Left lung (tissue), 10 donors: Measurements from ENCODE around the gene FRMD7. TPM values are rescaled to one million over a fixed set of nuclear protein-coding genes. Genes with fewer than 3 reads are reported as not detected.
A peak's percentile ranks its signal among the peaks of the same experiment; 100 is the strongest.

Experiments
- ATAC-seq: fragments of 200-7000 bp; cut with Tn5 transposase; one replicate; pipeline ENCODE4 v1.9.1; 2020; ENCODE audit warnings: moderate library complexity
- DNase-seq, 4 donors: peaks; one replicate each; pipeline ENCODE4 v3.0.0-alpha.2; 2013 to 2020
- H3K27ac ChIP-seq, 2 donors: fragments of 200-600 bp; sonication (generic) in 1 of 2; one replicate each; pipeline versions ENCODE4 v1.5.0 to v1.8.0; 2020 to 2021
- H3K27me3 ChIP-seq, 2 donors: fragments of 200-600 bp; sonication (generic) in 1 of 2; one replicate each; pipeline versions ENCODE4 v1.5.0 to v1.8.0; 2020 to 2021
- H3K36me3 ChIP-seq, 2 donors: fragments of 200-600 bp; sonication (generic) in 1 of 2; one replicate each; pipeline versions ENCODE4 v1.5.0 to v1.8.0; 2020 to 2021
- H3K4me1 ChIP-seq, 2 donors: fragments of 200-600 bp; one replicate each; pipeline ENCODE4 v1.8.0; 2021
- H3K4me3 ChIP-seq, 2 donors: fragments of 200-600 bp; sonication (generic) in 1 of 2; one replicate each; pipeline versions ENCODE4 v1.5.0 to v1.8.0; 2020 to 2021; ENCODE audit warnings: mild to moderate bottlenecking in 1 of 2
- H3K9me3 ChIP-seq, 2 donors: fragments of 200-600 bp; sonication (generic) in 1 of 2; one replicate each; pipeline versions ENCODE4 v1.5.0 to v1.8.0; 2020 to 2021
- intact Hi-C, 2 donors: fragments of 100-400 bp; cut with DNase I; formaldehyde crosslinking; loops; one replicate each; pipeline versions ENCODE4 v1.11.2 to v1.14.2; 2022
- polyA plus RNA-seq, 6 donors: library from polyadenylated mRNA; unstranded; fragments of 120-200 nt; gene quantifications; one replicate each; pipeline ENCODE4 v1.2.1, GENCODE V29; 2013; ENCODE audit not compliant: insufficient read length in 6 of 6
- total RNA-seq, 2 donors: library from RNA; stranded (reverse); fragmentation: NEBNext Ultra II Directional; extraction: Animal tissue kit (Norgen Biotek cat#: 25700); gene quantifications; one replicate each; pipeline ENCODE4 v1.2.1, GENCODE V29; 2021
- TF ChIP-seq, protein P1 (sequence below), 2 donors: fragments of 200-600 bp; sonication (generic) in 1 of 2; IDR thresholded peaks; one replicate each; pipeline versions ENCODE4 v1.5.0 to v1.8.0; 2021; ENCODE audit warnings: antibody characterized with exemption in 2 of 2
- donor health status: DM: no; HTN: yes; CAD: no.
- donor health status: DM: no; HTN: no; CAD: no.

The FRMD7 gene
- total and polyA plus RNA-seq, 8 donors = not detected

DNA sequence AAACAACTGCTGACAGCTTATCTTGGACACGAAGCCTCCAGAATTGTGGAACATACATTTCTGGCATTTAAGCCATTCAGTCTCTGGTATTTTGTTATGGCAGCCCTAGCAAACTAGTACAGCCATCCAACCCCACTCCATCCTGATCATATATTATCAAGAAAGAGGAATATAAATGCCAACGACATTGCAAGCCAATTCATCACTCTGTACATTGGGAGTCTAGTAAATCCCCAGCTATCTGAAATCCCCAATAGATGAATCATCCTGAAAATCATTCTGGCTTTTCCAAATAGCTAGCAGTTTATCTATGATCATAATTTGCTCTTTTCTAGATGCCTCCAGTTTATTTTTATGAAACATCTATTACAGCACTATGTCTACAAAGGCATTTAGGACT lies 41.1 kb downstream of the FRMD7 start:
- TF ChIP-seq, protein P1, sequence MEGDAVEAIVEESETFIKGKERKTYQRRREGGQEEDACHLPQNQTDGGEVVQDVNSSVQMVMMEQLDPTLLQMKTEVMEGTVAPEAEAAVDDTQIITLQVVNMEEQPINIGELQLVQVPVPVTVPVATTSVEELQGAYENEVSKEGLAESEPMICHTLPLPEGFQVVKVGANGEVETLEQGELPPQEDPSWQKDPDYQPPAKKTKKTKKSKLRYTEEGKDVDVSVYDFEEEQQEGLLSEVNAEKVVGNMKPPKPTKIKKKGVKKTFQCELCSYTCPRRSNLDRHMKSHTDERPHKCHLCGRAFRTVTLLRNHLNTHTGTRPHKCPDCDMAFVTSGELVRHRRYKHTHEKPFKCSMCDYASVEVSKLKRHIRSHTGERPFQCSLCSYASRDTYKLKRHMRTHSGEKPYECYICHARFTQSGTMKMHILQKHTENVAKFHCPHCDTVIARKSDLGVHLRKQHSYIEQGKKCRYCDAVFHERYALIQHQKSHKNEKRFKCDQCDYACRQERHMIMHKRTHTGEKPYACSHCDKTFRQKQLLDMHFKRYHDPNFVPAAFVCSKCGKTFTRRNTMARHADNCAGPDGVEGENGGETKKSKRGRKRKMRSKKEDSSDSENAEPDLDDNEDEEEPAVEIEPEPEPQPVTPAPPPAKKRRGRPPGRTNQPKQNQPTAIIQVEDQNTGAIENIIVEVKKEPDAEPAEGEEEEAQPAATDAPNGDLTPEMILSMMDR (IDR thresholded peaks at IDR 0.05) = no peak
- H3K4me3 ChIP-seq = no peak overlapping the region
- DNase-seq (no peak), ATAC-seq (no peak)
- H3K4me1 ChIP-seq = no peaks in the 10 kb centered on the region
- peaks cover 0 to 22% of the 10 kb centered on the region in 2 donors for H3K27me3 ChIP-seq
- H3K36me3 ChIP-seq = no peaks in the 10 kb centered on the region
- no peak overlapping the region for H3K27ac ChIP-seq
- no peaks in the 10 kb centered on the region for H3K9me3 ChIP-seq
- intact Hi-C loops = no loop called here

DNA sequence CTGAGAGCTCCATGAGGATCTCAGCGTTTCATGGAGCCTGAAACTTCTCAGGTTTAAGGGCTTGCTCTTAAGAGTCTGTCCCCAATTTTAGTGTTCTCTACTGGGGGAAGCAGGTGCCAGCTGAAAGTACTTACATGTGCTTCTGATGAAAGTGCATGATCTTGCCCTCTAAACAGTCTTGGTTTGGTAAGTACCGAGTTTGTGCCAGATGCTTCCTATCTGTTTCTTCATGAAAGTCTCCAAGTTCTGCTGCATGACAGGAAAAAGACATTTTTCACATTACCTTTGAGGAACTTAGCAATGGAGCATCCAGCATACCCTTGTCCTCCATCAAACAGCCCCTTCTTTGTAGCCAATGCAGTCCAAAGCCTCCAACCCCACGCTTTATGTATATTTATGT lies 42.0 kb downstream of the FRMD7 start:
- no peaks in the 10 kb centered on the region for H3K4me1 ChIP-seq
- H3K27me3 ChIP-seq = peaks cover 0 to 22% of the 10 kb centered on the region in 2 donors
- intact Hi-C loops = no loop called here

DNA sequence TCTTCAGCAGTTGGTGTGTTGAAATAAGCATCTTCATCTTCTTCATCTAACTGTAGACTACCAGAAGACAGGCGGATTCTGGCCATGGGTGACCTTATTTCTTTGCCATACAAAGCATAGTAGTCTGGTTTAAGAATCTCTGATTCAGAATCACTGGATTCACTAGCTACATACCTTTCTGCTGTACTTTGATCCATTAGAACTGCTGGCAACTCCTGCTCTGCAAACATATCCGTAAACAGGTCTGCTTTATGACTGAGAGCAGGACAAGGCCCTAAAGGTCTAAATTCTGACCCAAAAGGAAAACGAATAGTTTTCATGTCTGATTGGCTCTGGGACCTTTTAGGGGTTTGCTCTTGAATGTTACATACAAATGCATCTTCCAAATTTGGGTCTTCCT lies 49.9 kb downstream of the FRMD7 start:
- ATAC-seq (no peak), DNase-seq (no peak)
- TF ChIP-seq, protein P1 (IDR thresholded peaks at IDR 0.05) = no peak
- Histone ChIP-seq H3K9me3 (no peaks in the 10 kb centered on the region), H3K4me3 (no peak overlapping the region), H3K4me1 (no peaks in the 10 kb centered on the region), H3K27ac (no peak overlapping the region), H3K36me3 (peaks cover 0 to 5% of the 10 kb centered on the region in 2 donors), H3K27me3 (peaks cover 0 to 3% of the 10 kb centered on the region in 2 donors)
- intact Hi-C loops = no loop called here

More for the DNA sequence above, 42.0 kb downstream of the FRMD7 start:
- ATAC-seq (no peak), DNase-seq (no peak)
- Histone ChIP-seq H3K9me3 (no peaks in the 10 kb centered on the region), H3K36me3 (no peaks in the 10 kb centered on the region), H3K4me3 (no peak overlapping the region), H3K27ac (no peak overlapping the region)
- TF ChIP-seq, protein P1 (IDR thresholded peaks at IDR 0.05) = no peak

DNA sequence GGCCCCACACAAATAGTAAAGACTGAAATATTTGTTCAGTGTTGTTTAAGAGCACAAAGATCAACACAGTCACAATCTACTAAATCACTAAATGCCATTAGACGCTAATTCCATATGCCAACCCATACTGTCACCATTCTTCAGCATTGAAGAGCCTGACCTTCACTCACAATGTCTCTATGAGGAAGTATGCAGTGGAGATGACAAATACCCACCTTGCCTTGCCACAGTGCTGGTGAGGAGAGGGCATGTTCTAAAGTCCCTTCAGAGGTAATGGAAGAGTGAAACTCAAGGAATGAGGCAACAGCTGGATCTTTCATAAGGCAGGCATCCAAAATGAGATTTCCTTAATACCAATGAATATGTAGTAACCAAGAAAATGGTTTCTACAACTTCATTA lies 50.4 kb downstream of the FRMD7 start:
- peaks cover 0 to 3% of the 10 kb centered on the region in 2 donors for H3K27me3 ChIP-seq
- intact Hi-C loops = no loop called here
- DNase-seq (no peak), ATAC-seq (no peak)
- H3K36me3 ChIP-seq = peaks cover 0 to 7% of the 10 kb centered on the region in 2 donors
- no peak overlapping the region for H3K27ac ChIP-seq
- H3K9me3 ChIP-seq = no peaks in the 10 kb centered on the region
- TF ChIP-seq, protein P1 (IDR thresholded peaks at IDR 0.05) = no peak
- H3K4me3 ChIP-seq = no peak overlapping the region
- H3K4me1 ChIP-seq = no peaks in the 10 kb centered on the region

DNA sequence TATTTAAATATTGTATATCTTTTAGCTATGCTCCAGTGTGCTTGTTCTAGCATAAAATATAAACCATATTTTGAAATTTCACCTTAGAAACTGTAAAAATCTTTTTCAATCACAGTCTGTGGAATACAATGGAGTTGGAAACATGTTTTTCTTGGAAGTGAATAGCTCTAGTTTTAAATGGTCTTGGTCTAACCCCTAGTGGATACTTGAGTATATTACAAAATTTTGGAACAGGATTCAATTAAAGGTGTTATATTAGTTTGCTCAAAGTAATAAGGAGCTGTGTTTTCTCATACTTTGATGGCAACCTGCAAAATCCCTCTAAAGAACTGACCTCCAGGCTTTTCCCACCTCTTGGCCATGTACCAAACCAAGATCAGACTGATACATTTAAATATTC lies 56.6 kb downstream of the FRMD7 start:
- H3K36me3 ChIP-seq = peaks cover 0 to 7% of the 10 kb centered on the region in 2 donors
- no peak overlapping the region for H3K4me3 ChIP-seq
- H3K4me1 ChIP-seq = no peaks in the 10 kb centered on the region
- TF ChIP-seq, protein P1 (IDR thresholded peaks at IDR 0.05) = no peak
- DNase-seq (peak in 1 of 4 donors; percentile 6), ATAC-seq (no peak)
- intact Hi-C loops = no loop called here
- H3K27ac ChIP-seq = no peak overlapping the region
- H3K27me3 ChIP-seq = peaks cover 0 to 8% of the 10 kb centered on the region in 2 donors
- no peaks in the 10 kb centered on the region for H3K9me3 ChIP-seq
